Hematopoietic multipotent progenitor cell treated with erythropoietin and hydrocortisone succinate and interleukin-3 and kit ligand, for 17 days (in vitro differentiated cells): ENCODE results near the gene ZNF101.
A peak's percentile ranks its signal among the peaks of the same experiment; 100 is the strongest.

Experiments
- DNase-seq: peaks from one replicate; pipeline ENCODE4 v3.0.0-alpha.2; 2015; ENCODE audit warnings: low spot score

The ZNF101 gene

GRCh38 chr19:19711934-19712828 lies 43.5 kb downstream of the ZNF101 start:
- no peak for DNase-seq

- DNase-seq = no peak
These were observed 51.2 kb downstream of the ZNF101 start for GRCh38 chr19:19719798-19720197.

DNA sequence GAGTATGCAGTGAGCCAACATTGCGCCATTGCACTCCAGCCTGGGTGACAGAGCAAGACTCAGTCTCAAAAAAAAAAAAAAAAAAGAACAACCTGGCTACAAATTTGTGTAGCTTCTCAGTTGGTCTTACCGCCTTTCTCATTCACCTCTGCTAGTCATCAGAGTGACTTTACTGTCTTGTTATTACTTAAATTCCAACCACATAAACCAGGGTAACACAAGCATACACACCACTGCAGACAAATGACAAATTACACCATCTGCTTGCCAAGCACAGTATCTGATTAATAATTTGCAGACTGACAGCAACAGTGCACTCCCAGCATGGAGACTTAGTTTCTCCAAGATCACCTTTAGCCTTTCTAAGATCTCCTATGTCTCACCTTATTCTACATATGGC lies 53.3 kb downstream of the ZNF101 start:
- DNase-seq = no peak

- DNase-seq = peak; percentile 34
These were observed 64.2 kb downstream of the ZNF101 start, which contains the start of gene ZNF14 for GRCh38 chr19:19732579-19733501. Gene ZNF14, minus strand, starts transcription at chr19:19733112. Its CDS starts 154 bp downstream, at chr19:19732958.
